Small intestine (tissue), 16 donors: ENCODE measurements around the gene POLR1G. TPM values are rescaled to one million over a fixed set of nuclear protein-coding genes. Genes with fewer than 3 reads are reported as not detected.

Experiments used
- DNase-seq, 2 donors: peaks; one replicate each; pipeline versions ENCODE4 v3.0.0 to v3.0.0-alpha.2; 2013
- FAIRE-seq: peaks from 2 replicates; lab custom pipeline; 2012; peaks lifted over from hg19 to GRCh38; lab: Jason Lieb, UNC
- H3K27ac ChIP-seq, 3 donors: one replicate each; pipeline ENCODE4 v1.5.1; 2013; ENCODE audit warnings: low read length in 2 of 3, mild to moderate bottlenecking in 2 of 3, control low read depth in 1 of 3, inconsistent platforms in 1 of 3, low read depth in 1 of 3, moderate library complexity in 1 of 3
- H3K27me3 ChIP-seq, 3 donors: one replicate each; pipeline ENCODE4 v1.6.1; 2013; ENCODE audit warnings: low read length in 3 of 3, inconsistent platforms in 1 of 3; ENCODE audit not compliant: control insufficient read depth in 3 of 3, insufficient read depth in 3 of 3
- H3K36me3 ChIP-seq, 3 donors: one replicate each; pipeline ENCODE4 v1.6.1; 2013; ENCODE audit warnings: low read length in 3 of 3, inconsistent platforms in 1 of 3, low read depth in 1 of 3, mild to moderate bottlenecking in 1 of 3, moderate library complexity in 1 of 3; ENCODE audit not compliant: control insufficient read depth in 3 of 3, insufficient read depth in 2 of 3
- H3K4me1 ChIP-seq, 3 donors: one replicate each; pipeline ENCODE4 v1.6.1; 2013; ENCODE audit warnings: low read length in 2 of 3, inconsistent platforms in 1 of 3, low read depth in 1 of 3, mild to moderate bottlenecking in 1 of 3, moderate library complexity in 1 of 3; ENCODE audit not compliant: control insufficient read depth in 3 of 3, insufficient read depth in 2 of 3
- H3K4me3 ChIP-seq, 3 donors: one replicate each; pipeline ENCODE4 v1.5.1; 2013; ENCODE audit warnings: low read length in 3 of 3, control low read depth in 1 of 3, inconsistent platforms in 1 of 3, low read depth in 1 of 3, mild to moderate bottlenecking in 1 of 3, moderate library complexity in 1 of 3
- H3K9me3 ChIP-seq, 2 donors: one replicate each; pipeline ENCODE4 v1.6.1; 2013; ENCODE audit warnings: low read depth in 1 of 2, low read length in 1 of 2; ENCODE audit not compliant: control insufficient read depth in 2 of 2, insufficient read depth in 1 of 2
- WGBS, 3 donors: extraction: QIAGEN DNeasy Blood & Tissue Kit; methylation state at CpG; one replicate each; pipeline ENCODE4 v1.1.7; 2013; 5-methylcytosine and 5-hydroxymethylcytosine counted together
- long read RNA-seq, 10 donors: transcript quantifications; one replicate each; lab custom pipeline, GENCODE V29; 2026
- polyA plus RNA-seq, 4 donors: library from polyadenylated mRNA; stranded (reverse) in 3 of 4; unstranded in 1 of 4; fragments of 200-250 nt in 3 of 4; fragments of 120-200 nt in 1 of 4; gene quantifications; one replicate each; pipeline versions ENCODE4 v1.2.1 to v1.2.3, GENCODE V29; 2013
- donor health status: healthy with polysubstance abuse.
- donor health status: control.
- donor health status: control.
- donor health status: Bipolar disorder and iron deficiency.
- donor health status: healthy.

Gene POLR1G, protein sequence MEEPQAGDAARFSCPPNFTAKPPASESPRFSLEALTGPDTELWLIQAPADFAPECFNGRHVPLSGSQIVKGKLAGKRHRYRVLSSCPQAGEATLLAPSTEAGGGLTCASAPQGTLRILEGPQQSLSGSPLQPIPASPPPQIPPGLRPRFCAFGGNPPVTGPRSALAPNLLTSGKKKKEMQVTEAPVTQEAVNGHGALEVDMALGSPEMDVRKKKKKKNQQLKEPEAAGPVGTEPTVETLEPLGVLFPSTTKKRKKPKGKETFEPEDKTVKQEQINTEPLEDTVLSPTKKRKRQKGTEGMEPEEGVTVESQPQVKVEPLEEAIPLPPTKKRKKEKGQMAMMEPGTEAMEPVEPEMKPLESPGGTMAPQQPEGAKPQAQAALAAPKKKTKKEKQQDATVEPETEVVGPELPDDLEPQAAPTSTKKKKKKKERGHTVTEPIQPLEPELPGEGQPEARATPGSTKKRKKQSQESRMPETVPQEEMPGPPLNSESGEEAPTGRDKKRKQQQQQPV
- polyA plus RNA-seq = 1 to 10 TPM in 2 of 4 donors, under 1 TPM in 2; 0.27 to 4.1 (median 1.9) TPM
- long read RNA-seq, donor 1, partial matches to known transcripts = 90 of 109 reads
- long read RNA-seq, donor 1, other reads (novel, unspliced or antisense) = 17 of 109 reads
- long read RNA-seq, donor 2, partial matches to known transcripts = 0 of 2 reads
- long read RNA-seq, donor 2, other reads (novel, unspliced or antisense) = 0 of 2 reads
- long read RNA-seq, donor 3, partial matches to known transcripts = 0 of 6 reads
- long read RNA-seq, donor 3, other reads (novel, unspliced or antisense) = 0 of 6 reads
- long read RNA-seq, donor 4 = 0 reads
- long read RNA-seq, donor 5, partial matches to known transcripts = 5 of 6 reads
- long read RNA-seq, donor 5, other reads (novel, unspliced or antisense) = 0 of 6 reads
- long read RNA-seq, donor 6 = 0 reads
- long read RNA-seq, donor 7, partial matches to known transcripts = 0 of 4 reads
- long read RNA-seq, donor 7, other reads (novel, unspliced or antisense) = 0 of 4 reads
- long read RNA-seq, donor 8 = 0 reads
- long read RNA-seq, donor 9 = 0 reads
- long read RNA-seq, donor 10, partial matches to known transcripts = 19 of 33 reads
- long read RNA-seq, donor 10, other reads (novel, unspliced or antisense) = 9 of 33 reads

DNA sequence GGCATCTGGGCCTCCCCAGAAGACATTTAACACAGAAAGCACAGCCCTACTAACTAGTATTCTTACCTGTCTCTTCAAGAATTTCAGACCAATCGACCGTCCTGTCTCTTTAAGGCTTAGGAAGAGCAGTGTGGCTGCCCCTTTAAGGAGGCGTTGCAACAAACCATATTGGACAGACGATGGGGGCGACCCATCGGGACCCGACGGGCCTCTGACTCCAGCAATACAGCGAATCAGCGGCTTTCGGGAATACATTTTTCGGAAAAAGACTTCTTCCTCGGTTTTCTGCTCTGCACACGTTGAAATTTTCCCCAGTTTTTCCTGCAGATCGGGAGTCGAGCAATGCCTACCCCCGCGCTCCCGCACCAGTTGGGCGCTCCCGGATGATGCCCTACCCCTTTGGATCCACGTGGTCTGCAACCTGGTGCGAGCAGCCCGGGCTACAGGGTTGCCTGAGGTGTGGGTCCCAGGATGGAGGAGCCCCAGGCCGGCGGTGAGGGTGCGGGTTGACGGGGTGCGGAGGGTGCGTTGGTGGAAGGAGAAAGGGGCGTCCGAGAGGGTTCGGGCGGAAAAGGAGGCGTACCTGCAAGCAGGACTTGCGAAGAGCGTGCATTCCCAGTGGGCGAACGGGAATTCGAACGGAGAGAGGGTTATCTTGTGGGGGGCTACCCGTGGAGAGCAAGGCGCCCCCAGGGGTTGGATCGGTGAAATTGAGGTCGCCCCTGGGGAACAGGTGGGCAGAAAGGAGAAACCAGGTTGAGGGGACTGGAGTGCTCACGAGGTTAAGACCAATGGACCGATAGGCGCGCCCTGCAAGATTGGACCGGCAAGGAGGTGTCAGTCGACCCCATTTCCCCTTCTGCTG lies at the start of gene POLR1G:
TSS of gene POLR1G (plus strand) at position 419 of the 865 bp plus-strand sequence. CDS start at position 472, 53 bp downstream.
- H3K4me1 ChIP-seq = peaks cover 0 to 20% (median 4%) of the 10 kb centered on the region in 3 donors
- no peak for FAIRE-seq
- 0 to 1% (median 0%) methylated on average over 44 to 51 of the region's 51 CpGs for WGBS, 3 donors

DNA sequence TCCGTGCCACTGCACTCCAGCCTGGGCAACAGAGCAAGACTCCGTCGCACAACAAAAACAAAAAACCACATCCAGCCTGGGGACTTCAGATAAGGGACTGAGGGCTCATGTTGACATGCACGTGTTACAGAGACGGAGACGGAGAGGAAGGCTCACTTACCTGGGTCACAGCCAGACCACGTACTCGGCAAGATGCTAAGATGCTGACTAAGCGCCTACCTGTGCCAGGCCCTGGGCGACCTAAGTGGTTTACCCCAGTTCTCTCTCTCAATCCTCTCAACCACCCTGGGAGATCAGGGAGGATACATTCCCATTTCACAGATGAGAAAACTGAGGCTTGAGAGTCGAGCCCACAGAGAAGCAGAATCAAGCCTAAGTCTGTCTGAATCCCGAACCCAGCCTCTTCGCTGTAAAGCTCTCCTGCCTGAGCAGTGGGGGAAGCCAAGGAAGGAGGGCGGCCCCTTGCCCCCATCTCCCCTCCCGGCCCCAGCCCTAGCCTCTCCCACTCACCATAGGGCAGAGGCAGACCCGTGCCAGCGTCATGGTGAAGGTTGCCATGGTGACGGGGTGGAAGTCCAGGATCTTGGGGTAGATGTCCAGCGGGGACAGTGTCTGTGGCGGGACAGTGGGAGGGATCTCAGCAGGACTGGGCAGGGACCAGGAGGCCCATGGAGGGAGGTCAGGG lies 49.5 kb upstream of the POLR1G start:
- 91 to 95% (median 91%) methylated on average over 20 of the region's 20 CpGs for WGBS, 3 donors
- Histone ChIP-seq H3K27me3 (no peaks in the 10 kb centered on the region), H3K4me1 (no peaks in the 10 kb centered on the region), H3K4me3 (no peak overlapping the region), H3K36me3 (peaks cover under 1 to 78% (median 2%) of the 10 kb centered on the region in 3 donors), H3K27ac (no peak overlapping the region), H3K9me3 (peaks cover 0 to 3% of the 10 kb centered on the region in 2 donors)
- no peak for FAIRE-seq
- no peak for DNase-seq

More for the DNA sequence above, at the start of gene POLR1G:
- Histone ChIP-seq H3K27ac (peak within 1 kb of the TSS; percentile 68 to 92 (median 88)), H3K9me3 (no peaks in the 10 kb centered on the region), H3K4me3 (peak within 1 kb of the TSS; percentile 55 to 66 (median 58)), H3K27me3 (peaks cover 0 to 26% (median 0%) of the 10 kb centered on the region in 3 donors), H3K36me3 (peaks cover 0 to 10% (median 0%) of the 10 kb centered on the region in 3 donors)
- DNase-seq = peak; percentile 90 to 94

DNA sequence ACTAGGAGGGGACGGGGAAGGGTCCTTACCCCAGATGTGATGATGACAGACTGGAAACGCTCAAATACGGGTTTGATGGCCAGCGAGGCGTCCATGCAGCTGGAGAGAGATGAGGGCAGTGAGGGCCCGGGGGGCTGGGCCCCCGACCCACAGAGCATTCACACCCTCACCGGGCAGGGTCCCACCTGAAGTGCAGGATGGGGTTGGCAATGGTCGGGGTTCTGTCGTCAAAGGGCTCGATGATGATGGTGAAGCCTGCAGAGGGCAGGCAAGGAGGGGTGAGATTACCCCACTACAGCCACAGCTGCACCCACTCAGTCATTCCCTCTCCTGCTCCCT lies 49.0 kb upstream of the POLR1G start:
- Histone ChIP-seq H3K4me1 (no peaks in the 10 kb centered on the region), H3K36me3 (peaks cover 0 to 78% (median 2%) of the 10 kb centered on the region in 3 donors), H3K27me3 (no peaks in the 10 kb centered on the region), H3K9me3 (peaks cover 0 to 3% of the 10 kb centered on the region in 2 donors), H3K27ac (no peak overlapping the region), H3K4me3 (no peak overlapping the region)
- FAIRE-seq (no peak), DNase-seq (no peak)
- 91 to 96% (median 92%) methylated on average over 10 to 11 of the region's 11 CpGs for WGBS, 3 donors

DNA sequence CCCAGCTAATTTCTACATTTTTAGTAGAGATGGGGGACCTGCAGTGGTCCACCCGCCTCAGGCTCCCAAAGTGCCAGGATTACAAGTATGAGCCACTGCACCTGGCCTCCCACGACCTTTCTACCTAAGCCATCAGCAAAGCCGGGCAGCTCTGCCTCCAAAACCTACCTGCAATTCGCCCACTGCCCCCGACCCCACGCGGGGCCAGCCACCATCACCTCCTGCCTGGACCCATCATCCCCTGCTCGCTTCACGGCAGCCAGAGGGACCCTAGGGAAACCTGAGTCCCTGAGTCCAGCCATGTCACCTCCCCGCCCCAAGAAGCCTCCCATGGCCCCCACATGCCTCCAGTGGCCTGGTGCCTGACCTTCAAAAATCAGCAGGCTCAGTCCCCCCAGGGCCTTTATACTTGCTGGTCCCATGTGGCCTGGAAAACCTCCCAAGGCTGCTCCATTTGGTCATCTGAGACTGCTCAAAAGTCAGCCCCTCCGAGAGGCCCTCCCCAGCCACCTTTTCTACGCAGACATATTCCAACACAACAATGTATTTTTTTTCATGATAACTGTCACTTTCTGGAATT lies 48.1 kb upstream of the POLR1G start:
- Histone ChIP-seq H3K4me3 (no peak overlapping the region), H3K4me1 (no peaks in the 10 kb centered on the region), H3K36me3 (peaks cover 2 to 77% (median 4%) of the 10 kb centered on the region in 3 donors), H3K9me3 (peaks cover 0 to 3% of the 10 kb centered on the region in 2 donors), H3K27me3 (no peaks in the 10 kb centered on the region), H3K27ac (no peak overlapping the region)
- FAIRE-seq (no peak), DNase-seq (no peak)
- WGBS, 3 donors = 88 to 95% (median 90%) methylated on average over 12 of the region's 12 CpGs

DNA sequence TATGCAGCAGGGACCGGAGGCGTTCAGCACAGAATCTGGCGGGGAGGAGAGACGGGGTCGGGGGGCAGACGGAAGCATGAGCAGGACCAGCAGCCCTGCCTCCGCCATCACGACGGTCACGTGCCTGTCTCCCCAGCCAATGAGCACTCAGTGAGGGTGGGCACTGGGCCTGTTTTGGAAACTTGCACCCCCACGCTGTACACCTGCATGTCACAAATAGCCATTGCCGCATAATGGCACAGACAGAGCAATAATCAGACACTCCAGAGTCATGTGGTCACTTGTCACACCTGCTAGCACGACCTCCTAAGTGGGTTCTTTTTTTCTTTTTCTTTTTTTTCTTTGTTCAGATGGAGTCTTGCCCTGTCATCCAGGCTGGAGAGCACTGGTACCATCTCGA lies 44.8 kb upstream of the POLR1G start:
- H3K4me1 ChIP-seq = no peaks in the 10 kb centered on the region
- DNase-seq = no peak
- no peaks in the 10 kb centered on the region for H3K27me3 ChIP-seq
- WGBS, 3 donors = 92 to 94% (median 93%) methylated on average over 14 of the region's 14 CpGs
- no peak for FAIRE-seq
- no peak overlapping the region for H3K27ac ChIP-seq
- peaks cover 2 to 74% (median 6%) of the 10 kb centered on the region in 3 donors for H3K36me3 ChIP-seq
- no peak overlapping the region for H3K4me3 ChIP-seq
- H3K9me3 ChIP-seq = no peaks in the 10 kb centered on the region

DNA sequence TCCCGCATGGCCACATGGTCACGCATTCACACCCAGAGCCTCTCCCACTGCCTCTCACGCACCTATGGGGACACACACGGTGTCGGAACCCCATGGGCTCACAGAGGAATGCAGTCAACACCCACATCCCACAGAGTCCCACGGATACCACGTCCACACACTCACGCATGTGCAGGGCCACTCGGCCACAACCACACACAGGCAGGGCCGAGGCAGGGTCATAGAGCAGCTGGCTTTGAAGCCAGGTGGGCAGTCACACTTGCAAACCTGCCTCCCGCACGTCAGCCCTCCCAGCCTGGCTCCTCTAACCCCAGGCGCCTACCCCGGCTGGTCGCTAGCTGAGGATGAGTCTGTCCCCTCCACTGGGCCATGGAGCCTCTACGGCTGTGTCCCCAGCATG lies 44.2 kb upstream of the POLR1G start:
- Histone ChIP-seq H3K27ac (no peak overlapping the region), H3K27me3 (no peaks in the 10 kb centered on the region), H3K4me3 (no peak overlapping the region), H3K9me3 (no peaks in the 10 kb centered on the region), H3K36me3 (peaks cover 2 to 68% (median 6%) of the 10 kb centered on the region in 3 donors), H3K4me1 (no peaks in the 10 kb centered on the region)
- 89 to 92% (median 92%) methylated on average over 16 of the region's 16 CpGs for WGBS, 3 donors
- no peak for DNase-seq
- no peak for FAIRE-seq

DNA sequence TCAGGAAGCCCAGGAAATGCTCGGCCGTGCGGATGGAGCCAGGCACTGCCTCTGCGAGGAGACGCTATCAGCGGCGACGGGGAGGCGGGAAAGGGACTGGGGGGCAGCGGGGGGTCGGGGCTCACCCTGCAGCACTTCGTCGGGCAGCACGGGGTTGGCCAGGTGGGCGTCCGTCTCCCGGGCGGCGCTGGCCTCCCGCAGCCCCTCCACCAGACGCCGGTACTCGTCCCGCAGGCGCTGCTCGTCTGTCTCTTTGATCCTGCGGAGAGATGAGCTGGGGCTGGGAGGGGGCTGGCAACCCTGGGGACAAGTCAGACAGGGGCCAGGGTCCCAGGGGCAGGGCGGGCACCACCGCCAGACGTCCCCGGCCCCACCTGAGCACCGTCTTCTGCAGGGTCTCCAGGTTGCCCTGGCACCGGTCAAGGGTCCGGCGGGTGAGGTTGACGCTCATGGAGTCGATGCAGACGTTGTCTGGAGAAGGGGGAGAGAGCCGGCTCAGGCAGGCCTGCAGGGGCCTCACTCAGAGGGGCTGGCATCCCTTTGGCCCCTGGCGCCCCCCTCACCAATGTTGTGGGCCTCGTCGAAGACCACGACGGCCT lies 42.5 kb upstream of the POLR1G start:
- Histone ChIP-seq H3K27me3 (no peaks in the 10 kb centered on the region), H3K9me3 (no peaks in the 10 kb centered on the region), H3K27ac (no peak overlapping the region), H3K36me3 (peaks cover 2 to 63% (median 6%) of the 10 kb centered on the region in 3 donors), H3K4me1 (no peaks in the 10 kb centered on the region), H3K4me3 (no peak overlapping the region)
- FAIRE-seq (no peak), DNase-seq (no peak)
- WGBS, 3 donors = 90 to 93% (median 92%) methylated on average over 37 to 44 of the region's 44 CpGs
